WI38 (cell line): ENCODE measurements around the gene C1orf21.

Source experiments
- H3K4me3 ChIP-seq: 2 replicates; pipeline ENCODE4 v1.5.1; 2011; ENCODE audit warnings: low read depth, mild to moderate bottlenecking, control low read depth, low read length
- TF ChIP-seq, protein P1 (sequence below): IDR thresholded peaks from 2 replicates; pipeline ENCODE4 v1.5.1; 2012; ENCODE audit warnings: low read depth, mild to moderate bottlenecking, control low read depth, low read length

C1orf21 gene

DNA sequence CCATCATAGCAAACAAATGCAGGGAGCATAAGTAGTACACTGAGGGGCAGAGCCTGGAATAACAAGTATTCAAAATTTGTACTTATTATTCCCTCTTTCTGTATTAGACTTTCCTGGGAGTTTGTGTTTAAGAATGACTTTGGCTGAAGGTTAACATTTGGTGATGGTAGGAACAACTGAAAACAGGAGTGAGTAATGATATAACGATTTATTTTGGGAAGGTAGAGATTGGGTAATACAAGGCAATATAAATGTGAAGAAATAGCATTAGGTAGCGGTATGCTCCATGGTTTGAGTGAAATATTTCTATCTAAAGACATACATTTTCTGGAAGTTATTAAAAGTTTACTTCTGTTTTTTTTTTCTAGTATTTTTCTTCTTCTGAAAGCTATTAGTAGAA, 18.5 kb upstream of the C1orf21 start:
- no peak overlapping the region for H3K4me3 ChIP-seq
- TF ChIP-seq, protein P1, sequence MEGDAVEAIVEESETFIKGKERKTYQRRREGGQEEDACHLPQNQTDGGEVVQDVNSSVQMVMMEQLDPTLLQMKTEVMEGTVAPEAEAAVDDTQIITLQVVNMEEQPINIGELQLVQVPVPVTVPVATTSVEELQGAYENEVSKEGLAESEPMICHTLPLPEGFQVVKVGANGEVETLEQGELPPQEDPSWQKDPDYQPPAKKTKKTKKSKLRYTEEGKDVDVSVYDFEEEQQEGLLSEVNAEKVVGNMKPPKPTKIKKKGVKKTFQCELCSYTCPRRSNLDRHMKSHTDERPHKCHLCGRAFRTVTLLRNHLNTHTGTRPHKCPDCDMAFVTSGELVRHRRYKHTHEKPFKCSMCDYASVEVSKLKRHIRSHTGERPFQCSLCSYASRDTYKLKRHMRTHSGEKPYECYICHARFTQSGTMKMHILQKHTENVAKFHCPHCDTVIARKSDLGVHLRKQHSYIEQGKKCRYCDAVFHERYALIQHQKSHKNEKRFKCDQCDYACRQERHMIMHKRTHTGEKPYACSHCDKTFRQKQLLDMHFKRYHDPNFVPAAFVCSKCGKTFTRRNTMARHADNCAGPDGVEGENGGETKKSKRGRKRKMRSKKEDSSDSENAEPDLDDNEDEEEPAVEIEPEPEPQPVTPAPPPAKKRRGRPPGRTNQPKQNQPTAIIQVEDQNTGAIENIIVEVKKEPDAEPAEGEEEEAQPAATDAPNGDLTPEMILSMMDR: no peak

DNA sequence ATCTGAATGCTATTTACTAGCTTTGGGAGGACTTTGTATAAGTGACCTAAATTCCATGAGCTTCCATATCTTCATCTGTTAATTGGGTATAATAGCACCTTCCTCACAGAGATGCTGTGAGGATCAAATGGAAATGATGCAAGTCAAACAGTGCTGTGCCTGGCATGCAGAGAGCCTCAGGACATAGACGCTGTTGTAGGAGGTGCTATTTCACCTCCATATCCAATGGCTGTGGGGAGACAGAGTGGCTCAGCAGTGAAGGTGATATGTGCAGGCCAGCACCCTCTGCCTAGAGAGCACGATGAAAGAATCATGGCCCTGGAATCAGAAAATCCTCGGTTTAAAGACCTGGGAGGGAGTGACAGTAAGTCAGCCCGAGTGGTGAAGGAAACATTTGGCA, 16.0 kb upstream of the C1orf21 start:
- TF ChIP-seq, protein P1: no peak
- H3K4me3 ChIP-seq: no peak overlapping the region

DNA sequence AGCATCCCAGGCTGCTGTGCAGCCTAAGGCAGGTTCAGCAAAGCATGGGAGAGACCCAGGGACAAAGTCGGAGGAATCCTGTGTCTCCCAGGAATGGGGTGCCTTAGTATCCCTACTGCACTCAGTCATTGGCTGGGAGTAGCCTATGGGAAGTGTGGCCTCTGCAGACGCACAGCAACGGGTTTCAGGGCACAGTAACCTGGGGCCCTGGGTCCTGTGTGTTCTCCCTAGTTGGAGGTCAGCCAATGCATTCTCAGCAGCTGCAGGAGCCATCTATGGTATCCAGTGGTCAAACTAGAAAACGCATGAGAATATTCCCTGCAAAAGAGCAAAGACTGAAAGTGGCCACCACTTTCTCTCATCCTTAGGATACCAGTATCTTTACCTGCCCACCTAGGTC, 13.7 kb upstream of the C1orf21 start:
- TF ChIP-seq, protein P1: no peak
- H3K4me3 ChIP-seq: no peak overlapping the region

- TF ChIP-seq, protein P1: no peak
Measured at GRCh38 chr1:184376369-184376768, 10.5 kb upstream of the C1orf21 start.

GRCh38 chr1:184379111-184379752, 7.6 kb upstream of the C1orf21 start:
- TF ChIP-seq, protein P1: no peak
- no peak overlapping the region for H3K4me3 ChIP-seq

More at GRCh38 chr1:184376369-184376768, 10.5 kb upstream of the C1orf21 start:
- H3K4me3 ChIP-seq: no peak overlapping the region

- H3K4me3 ChIP-seq: no peak overlapping the region
- TF ChIP-seq, protein P1: no peak
Measured at GRCh38 chr1:184380468-184380867, 6.4 kb upstream of the C1orf21 start.

DNA sequence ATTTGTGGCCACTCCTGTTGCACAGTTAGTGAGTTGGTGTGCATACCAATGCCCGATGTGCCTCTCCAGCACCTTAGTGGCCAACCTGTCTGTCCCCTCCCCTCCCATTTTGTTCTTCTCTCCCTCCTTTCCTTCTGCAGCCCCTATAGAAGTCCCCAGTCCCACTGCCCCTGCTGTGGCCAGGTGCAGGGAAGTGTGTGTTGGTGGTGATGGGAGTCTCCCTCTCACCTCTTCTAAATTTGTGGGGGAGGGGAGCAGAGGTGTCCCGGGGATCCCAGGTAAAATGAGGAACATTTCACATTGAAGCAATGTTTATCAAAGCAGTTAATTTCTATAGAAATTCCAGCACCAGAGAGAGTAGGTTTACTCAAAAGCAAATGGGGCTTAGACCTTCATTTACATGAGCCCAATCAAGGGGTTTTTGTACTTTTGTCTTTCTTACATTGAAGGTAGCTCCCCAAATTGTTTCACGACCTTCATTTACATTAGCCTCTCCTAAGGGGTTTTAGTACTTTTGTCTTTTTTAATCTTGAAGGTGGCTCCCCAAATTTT, 3.0 kb upstream of the C1orf21 start:
- no peak overlapping the region for H3K4me3 ChIP-seq
- TF ChIP-seq, protein P1: no peak
